GM23338 (cell line): ENCODE data around the gene MATK. TPM values are rescaled to one million over a fixed set of nuclear protein-coding genes. Genes with fewer than 3 reads are reported as not detected.
"Not testable (repeated sequence)": the region's sequence is repeated elsewhere in the genome, so short reads cannot be mapped to it uniquely, and the experiment has no call there.

Experiments
- ATAC-seq: fragments of 200-7000 bp; cut with Tn5 transposase; 3 replicates; pipeline ENCODE4 v1.9.1; 2020
- DNase-seq: peaks from one replicate; pipeline ENCODE4 v3.0.0-alpha.2; 2015; ENCODE audit warnings: low spot score
- H2AFZ ChIP-seq: fragments of 200-600 bp; sonication (generic); 2 replicates; pipeline ENCODE4 v1.8.0; 2016; ENCODE audit warnings: antibody characterized with exemption, mild to moderate bottlenecking, moderate library complexity
- H3F3A ChIP-seq: fragments of 200-600 bp; sonication (generic); replicated peaks from 2 replicates; pipeline ENCODE4 v1.8.0; 2017; ENCODE audit warnings: antibody characterized with exemption, mixed run types, low read depth
- H3K27ac ChIP-seq: fragments of 200-600 bp; sonication (generic); 2 replicates; pipeline ENCODE4 v1.6.1; 2016; ENCODE audit warnings: low read depth
- H3K27me3 ChIP-seq: fragments of 200-600 bp; sonication (generic); 2 replicates; pipeline ENCODE4 v1.8.0; 2016; ENCODE audit warnings: mild to moderate bottlenecking, mixed run types, moderate library complexity; ENCODE audit not compliant: insufficient read depth
- H3K36me3 ChIP-seq: fragments of 200-600 bp; sonication (generic); 2 replicates; pipeline ENCODE4 v1.8.0; 2016; ENCODE audit warnings: mild to moderate bottlenecking; ENCODE audit not compliant: insufficient read depth
- H3K4me1 ChIP-seq: fragments of 200-600 bp; sonication (generic); 2 replicates; pipeline ENCODE4 v1.8.0; 2016; ENCODE audit warnings: mild to moderate bottlenecking, moderate library complexity; ENCODE audit not compliant: insufficient read depth
- H3K4me2 ChIP-seq: fragments of 200-600 bp; sonication (generic); 2 replicates; pipeline ENCODE4 v1.7.1; 2017; ENCODE audit warnings: mixed run types
- H3K4me3 ChIP-seq: fragments of 200-600 bp; sonication (generic); 2 replicates; pipeline ENCODE4 v1.6.1; 2016; ENCODE audit warnings: mixed run types
- H3K79me2 ChIP-seq: fragments of 200-600 bp; sonication (generic); replicated peaks from 2 replicates; pipeline ENCODE4 v1.8.0; 2017; ENCODE audit warnings: mild to moderate bottlenecking; ENCODE audit not compliant: insufficient read depth
- H3K9me2 ChIP-seq: fragments of 200-600 bp; sonication (generic); 2 replicates; pipeline ENCODE4 v1.8.0; 2017; ENCODE audit not compliant: insufficient read depth
- H4K20me1 ChIP-seq: fragments of 200-600 bp; sonication (generic); replicated peaks from 2 replicates; pipeline ENCODE4 v1.8.0; 2017; ENCODE audit warnings: mild to moderate bottlenecking; ENCODE audit not compliant: insufficient read depth
- H3K27ac Mint-ChIP-seq: 2 replicates; pipeline ENCODE4 v1.8.0; 2020; ENCODE audit warnings: inconsistent platforms, mild to moderate bottlenecking, moderate library complexity, mixed read lengths
- H3K27me3 Mint-ChIP-seq: 3 replicates; pipeline ENCODE4 v1.8.0; 2022; ENCODE audit warnings: low read depth, mild to moderate bottlenecking, moderate library complexity, mixed read lengths, inconsistent platforms; ENCODE audit not compliant: insufficient read depth, poor library complexity
- H3K36me3 Mint-ChIP-seq: 3 replicates; pipeline ENCODE4 v1.8.0; 2021; ENCODE audit warnings: low read depth, mild to moderate bottlenecking, inconsistent platforms, moderate library complexity, mixed read lengths
- H3K4me1 Mint-ChIP-seq: 3 replicates; pipeline ENCODE4 v1.8.0; 2020; ENCODE audit warnings: mild to moderate bottlenecking, inconsistent platforms, mixed read lengths
- H3K4me3 Mint-ChIP-seq: 3 replicates; pipeline ENCODE4 v1.8.0; 2021; ENCODE audit warnings: moderate library complexity, mild to moderate bottlenecking, inconsistent platforms, mixed read lengths
- H3K9me3 Mint-ChIP-seq: 3 replicates; pipeline ENCODE4 v1.8.0; 2020; ENCODE audit warnings: moderate library complexity, mild to moderate bottlenecking, inconsistent platforms, mixed read lengths
- CREB1 ChIP-seq: fragments of 250-450 bp; sonication (Bioruptor Pico); IDR thresholded peaks from 2 replicates; pipeline ENCODE4 v1.5.0; 2020; ENCODE audit warnings: low read depth, mild to moderate bottlenecking, moderate library complexity
- EZH2 ChIP-seq: fragments of 200-600 bp; sonication (generic); IDR thresholded peaks from one replicate; pipeline ENCODE4 v1.8.0; 2017; ENCODE audit warnings: antibody characterized with exemption, mild to moderate bottlenecking, low read depth; ENCODE audit not compliant: unreplicated experiment
- EZH2phosphoT487 ChIP-seq: fragments of 200-600 bp; sonication (generic); IDR thresholded peaks from one replicate; pipeline ENCODE4 v1.8.1; 2018; ENCODE audit warnings: antibody characterized with exemption; ENCODE audit not compliant: unreplicated experiment
- JUNB ChIP-seq: IDR thresholded peaks from one replicate; pipeline ENCODE4 v1.6.1; 2016; ENCODE audit warnings: antibody characterized with exemption; ENCODE audit not compliant: unreplicated experiment
- NANOG ChIP-seq: IDR thresholded peaks from 2 replicates; pipeline ENCODE4 v1.6.1; 2016; ENCODE audit warnings: antibody characterized with exemption, borderline replicate concordance
- POLR2AphosphoS5 ChIP-seq: IDR thresholded peaks from 2 replicates; pipeline ENCODE4 v1.6.1; 2016; ENCODE audit warnings: antibody characterized with exemption, low read depth
- STAT1 ChIP-seq: IDR thresholded peaks from one replicate; pipeline ENCODE4 v1.6.1; 2016; ENCODE audit warnings: antibody characterized with exemption; ENCODE audit not compliant: unreplicated experiment
- ZNF114 ChIP-seq: fragments of 250-450 bp; sonication (Bioruptor Pico); IDR thresholded peaks from 2 replicates; pipeline ENCODE4 v1.5.0; 2020; ENCODE audit warnings: mild to moderate bottlenecking, moderate library complexity
- ZNF331 ChIP-seq: fragments of 250-450 bp; sonication (Bioruptor Pico); IDR thresholded peaks from 2 replicates; pipeline ENCODE4 v1.5.0; 2020; ENCODE audit warnings: low read depth, mild to moderate bottlenecking, moderate library complexity
- ZNF462 ChIP-seq: fragments of 250-450 bp; sonication (Bioruptor Pico); IDR thresholded peaks from 2 replicates; pipeline ENCODE4 v1.5.0; 2020; ENCODE audit warnings: mild to moderate bottlenecking, moderate library complexity
- polyA plus RNA-seq: library from polyadenylated mRNA; unstranded; fragments of >200 nt; fragmentation: Nextera tagmentation; extraction: Ambion mirVana; gene quantifications from 2 replicates; pipeline ENCODE4 v1.2.1, GENCODE V29; 2016
- total RNA-seq: library from RNA; depleted of rRNA; stranded (reverse); fragments of >200 nt; shearing (Covaris generic); gene quantifications from 2 replicates; pipeline ENCODE4 v1.2.3, GENCODE V29; 2014

Gene MATK
- total and polyA plus RNA-seq, 2 experiments from 2014 or later: 13.4 to 21.4 TPM

GRCh38 chr19:3816148-3816547 lies 30.0 kb upstream of the MATK start:
- not testable (repeated sequence) for H3K9me2 ChIP-seq, DNase-seq, H3K4me3 Mint-ChIP-seq, H3K4me1 ChIP-seq, H3K4me3 ChIP-seq, H3K27ac ChIP-seq, H3K4me2 ChIP-seq, H3K4me1 Mint-ChIP-seq, ATAC-seq, H4K20me1 ChIP-seq, H3K9me3 Mint-ChIP-seq, H2AFZ ChIP-seq, H3K79me2 ChIP-seq, H3F3A ChIP-seq, H3K27me3 ChIP-seq, H3K27ac Mint-ChIP-seq, H3K36me3 Mint-ChIP-seq, H3K36me3 ChIP-seq
- peaks cover 12% of the 10 kb centered on the region for H3K27me3 Mint-ChIP-seq

GRCh38 chr19:3814648-3815047 lies 28.5 kb upstream of the MATK start:
- no peaks in the 10 kb centered on the region for H3K79me2 ChIP-seq
- Mint-ChIP-seq H3K36me3 (peaks cover 4% of the 10 kb centered on the region; the same call in 2 of the 3 replicates), H3K27ac (no peak overlapping the region), H3K27me3 (peaks cover 13% of the 10 kb centered on the region), H3K4me1 (no peaks in the 10 kb centered on the region; the same call in 2 of the 3 replicates), H3K4me3 (no peak overlapping the region), H3K9me3 (no peaks in the 10 kb centered on the region; the same call in none of the 3 replicates)
- H3K4me1 ChIP-seq: no peaks in the 10 kb centered on the region
- H3K9me2 ChIP-seq: no peaks in the 10 kb centered on the region
- no peak overlapping the region for H3K27ac ChIP-seq
- H3K4me3 ChIP-seq: no peak overlapping the region
- DNase-seq: no peak
- ATAC-seq: no peak
- no peak overlapping the region for H3K4me2 ChIP-seq
- no peaks in the 10 kb centered on the region for H3K36me3 ChIP-seq
- H2AFZ ChIP-seq: no peak overlapping the region
- no peaks in the 10 kb centered on the region for H3K27me3 ChIP-seq
- H3F3A ChIP-seq: 0 out of 2 replicates have a peak, but pooled peaks cover 2% of the 10 kb centered on the region
- no peaks in the 10 kb centered on the region for H4K20me1 ChIP-seq
- TF ChIP-seq POLR2AphosphoS5: no peak
- no peak for TF ChIP-seq EZH2
- no peak for TF ChIP-seq ZNF114 (CRISPR knock-in tag)

- H3K9me3 Mint-ChIP-seq: no peaks in the 10 kb centered on the region; the same call in none of the 3 replicates
- Histone ChIP-seq H3K4me3 (no peak overlapping the region), H3K9me2 (no peaks in the 10 kb centered on the region), H4K20me1 (no peaks in the 10 kb centered on the region), H2AFZ (no peak overlapping the region), H3F3A (0 out of 2 replicates have a peak, but pooled peaks cover 2% of the 10 kb centered on the region), H3K79me2 (no peaks in the 10 kb centered on the region), H3K27ac (no peak overlapping the region), H3K27me3 (no peaks in the 10 kb centered on the region), H3K4me1 (no peaks in the 10 kb centered on the region), H3K36me3 (no peaks in the 10 kb centered on the region), H3K4me2 (no peak overlapping the region)
- no peak overlapping the region for H3K27ac Mint-ChIP-seq
- DNase-seq (no peak), ATAC-seq (no peak)
- H3K27me3 Mint-ChIP-seq: peaks cover 13% of the 10 kb centered on the region
- no peaks in the 10 kb centered on the region; the same call in 2 of the 3 replicates for H3K4me1 Mint-ChIP-seq
- peaks cover 4% of the 10 kb centered on the region; the same call in 2 of the 3 replicates for H3K36me3 Mint-ChIP-seq
- no peak overlapping the region for H3K4me3 Mint-ChIP-seq
- TF ChIP-seq CREB1 (CRISPR knock-in tag) (no peak), JUNB (no peak), ZNF462 (CRISPR knock-in tag) (no peak), NANOG (no peak), EZH2phosphoT487 (no peak), STAT1 (no peak), ZNF114 (CRISPR knock-in tag) (no peak), ZNF331 (CRISPR knock-in tag) (no peak), EZH2 (no peak)
Measured at GRCh38 chr19:3813473-3814392, 27.6 kb upstream of the MATK start.
